ENCODE measurements around the gene TSPEAR.

Gene TSPEAR

DNA sequence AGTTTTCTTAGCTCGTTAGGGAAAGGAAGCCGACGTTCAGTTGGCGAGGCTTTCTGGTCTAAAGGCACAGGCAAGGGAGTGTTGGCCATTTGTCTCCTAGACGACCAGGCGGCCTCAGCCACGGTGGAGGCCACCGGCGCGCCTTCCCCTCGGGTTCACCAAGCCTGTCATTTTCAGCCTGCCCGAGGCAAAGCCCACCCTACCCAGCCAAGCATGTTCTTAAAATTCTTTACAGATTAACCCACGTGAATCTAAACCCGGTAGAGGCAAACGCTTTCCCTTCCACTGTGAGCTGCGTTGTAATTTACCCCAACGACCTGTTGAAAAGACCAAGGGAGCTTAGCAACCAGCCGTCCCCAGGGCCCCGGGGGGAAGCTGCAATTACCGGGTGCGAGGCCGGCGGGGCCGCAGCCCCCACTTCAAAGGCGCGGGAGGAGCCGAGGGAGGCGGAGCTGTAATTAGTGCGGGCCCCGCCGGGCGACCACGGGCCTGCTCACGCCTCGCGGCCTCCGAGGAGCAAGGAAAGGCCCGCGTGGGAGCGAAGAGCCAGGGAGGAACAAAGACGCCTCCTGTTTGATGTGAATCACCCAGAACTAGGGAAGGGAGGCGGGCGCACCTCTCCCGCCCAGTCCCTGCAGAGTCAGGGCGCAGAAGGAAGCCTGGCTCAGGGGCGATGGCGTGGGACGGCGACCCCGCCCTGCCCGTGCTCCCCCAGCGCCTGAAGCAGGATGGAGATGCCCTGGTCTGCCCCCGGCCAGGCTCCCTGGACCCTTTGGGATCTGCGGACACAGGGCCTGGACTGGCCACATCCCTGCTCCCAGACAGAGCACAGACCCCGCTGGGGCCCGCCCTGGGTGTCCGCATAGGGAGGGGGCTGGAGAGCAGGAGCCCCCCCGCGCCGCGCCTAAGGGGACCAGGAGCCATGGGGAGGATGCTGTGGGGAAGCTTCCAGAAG is 12.1 kb upstream of the TSPEAR start:
- no peak for TF ChIP-seq CTCF (IDR thresholded peaks at IDR 0.05; ENCODE audit: control insufficient read depth, extremely low read depth, insufficient read depth)
- DNase-seq (ENCODE audit: low read depth): no peak
- no peak overlapping the region for H3K4me3 ChIP-seq (ENCODE audit: low read depth, low read length)

- TF ChIP-seq CTCF (IDR thresholded peaks at IDR 0.05; ENCODE audit: control insufficient read depth, extremely low read depth, insufficient read depth): no peak
- no peak for DNase-seq (ENCODE audit: low read depth)
- H3K4me3 ChIP-seq (ENCODE audit: low read depth, low read length): no peak overlapping the region
Observed at GRCh38 chr21:44722731-44723130, 11.4 kb upstream of the TSPEAR start.

- TF ChIP-seq CTCF (IDR thresholded peaks at IDR 0.05; ENCODE audit: control insufficient read depth, extremely low read depth, insufficient read depth): no peak
- no peak overlapping the region for H3K4me3 ChIP-seq (ENCODE audit: low read depth, low read length)
- no peak for DNase-seq (ENCODE audit: low read depth)
Observed at GRCh38 chr21:44720170-44720569, 8.8 kb upstream of the TSPEAR start.

- DNase-seq (ENCODE audit: low read depth): no peak
- no peak overlapping the region for H3K4me3 ChIP-seq (ENCODE audit: low read depth, low read length)
- no peak for TF ChIP-seq CTCF (IDR thresholded peaks at IDR 0.05; ENCODE audit: control insufficient read depth, extremely low read depth, insufficient read depth)
Observed at GRCh38 chr21:44718571-44718970, 7.2 kb upstream of the TSPEAR start.

- no peak overlapping the region for H3K4me3 ChIP-seq (ENCODE audit: low read depth, low read length)
- no peak for DNase-seq (ENCODE audit: low read depth)
- TF ChIP-seq CTCF (IDR thresholded peaks at IDR 0.05; ENCODE audit: control insufficient read depth, extremely low read depth, insufficient read depth): no peak
Observed at GRCh38 chr21:44718093-44718492, 6.7 kb upstream of the TSPEAR start.

GRCh38 chr21:44716984-44717383 is 5.6 kb upstream of the TSPEAR start:
- H3K4me3 ChIP-seq (ENCODE audit: low read depth, low read length): no peak overlapping the region
- TF ChIP-seq CTCF (IDR thresholded peaks at IDR 0.05; ENCODE audit: control insufficient read depth, extremely low read depth, insufficient read depth): no peak
- no peak for DNase-seq (ENCODE audit: low read depth)

GRCh38 chr21:44714905-44715304 is 3.5 kb upstream of the TSPEAR start:
- no peak for TF ChIP-seq CTCF (IDR thresholded peaks at IDR 0.05; ENCODE audit: control insufficient read depth, extremely low read depth, insufficient read depth)
- no peak for DNase-seq (ENCODE audit: low read depth)
- H3K4me3 ChIP-seq (ENCODE audit: low read depth, low read length): no peak overlapping the region

Data from LNCaP clone FGC (cell line).